ENCODE data around the gene CLDND1.

CLDND1 gene

DNA sequence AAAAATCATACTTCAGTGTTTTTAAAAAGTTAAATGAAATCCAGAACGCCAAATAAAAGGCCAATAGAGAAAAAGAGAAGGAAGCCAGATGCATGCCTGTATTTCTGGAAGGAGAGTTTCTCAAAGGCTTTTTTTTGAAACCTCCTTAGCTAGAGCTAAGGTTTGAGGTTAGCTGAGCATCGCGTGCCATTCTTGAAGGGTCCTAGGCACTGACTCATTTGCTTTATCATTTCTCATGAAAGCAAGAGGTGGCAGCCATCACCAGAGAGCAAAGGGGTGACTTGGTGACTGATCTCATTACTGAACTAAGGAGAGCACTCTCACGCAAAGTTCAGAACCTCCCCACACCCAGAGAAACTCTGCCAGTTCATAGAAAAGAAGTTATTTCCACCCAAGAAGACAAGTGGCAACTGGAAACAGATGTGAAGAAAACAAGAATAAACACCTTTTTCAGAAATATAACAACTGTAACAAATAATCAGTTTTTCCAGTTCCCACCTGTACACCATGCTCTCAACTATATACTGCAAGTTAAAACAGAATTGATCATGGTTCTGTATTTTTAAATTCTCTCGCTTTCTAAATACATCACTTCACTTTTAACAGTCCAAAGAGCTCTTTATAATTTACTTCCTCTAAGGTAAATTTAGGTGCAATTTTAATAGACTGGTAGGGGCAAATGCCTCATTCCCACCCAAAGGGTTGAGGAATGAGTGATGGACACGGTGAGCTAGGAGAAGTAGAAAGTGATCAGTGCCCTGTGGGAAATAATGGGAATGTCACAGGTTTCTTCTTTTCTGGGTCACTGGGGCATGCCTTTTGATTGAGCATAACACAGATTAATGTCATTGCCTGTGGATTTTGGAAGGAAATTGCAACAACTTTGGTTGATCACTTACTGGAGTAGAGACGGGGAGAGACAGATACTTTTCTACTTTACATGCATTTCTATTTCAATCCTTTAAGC is 33.7 kb upstream of the CLDND1 start:
- H3K4me3 ChIP-seq (ENCODE audit: low read length) = peak overlapping the region; percentile 70
- TF ChIP-seq ZNF274 (IDR thresholded peaks at IDR 0.05; ENCODE audit: low read depth, low read length) = no peak

DNA sequence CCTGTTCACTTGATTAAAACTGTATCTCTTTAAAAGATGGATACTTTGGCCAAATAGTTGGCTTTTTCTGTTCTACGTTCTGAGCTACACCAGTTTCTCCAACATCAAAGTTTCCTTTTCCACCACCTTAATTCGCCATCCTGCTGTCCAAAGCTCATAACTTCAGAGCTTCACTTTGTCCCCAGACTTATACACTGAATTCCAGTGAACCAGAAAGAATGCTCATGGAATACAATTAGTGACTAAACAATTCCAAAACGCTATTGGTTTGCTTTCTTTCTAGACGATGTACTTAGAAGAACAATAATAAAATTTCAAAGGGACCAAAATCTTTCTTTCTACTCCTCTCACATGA is 32.3 kb upstream of the CLDND1 start:
- peak overlapping the region; percentile 70 for H3K4me3 ChIP-seq (ENCODE audit: low read length)
- TF ChIP-seq ZNF274 (IDR thresholded peaks at IDR 0.05; ENCODE audit: low read depth, low read length) = no peak

DNA sequence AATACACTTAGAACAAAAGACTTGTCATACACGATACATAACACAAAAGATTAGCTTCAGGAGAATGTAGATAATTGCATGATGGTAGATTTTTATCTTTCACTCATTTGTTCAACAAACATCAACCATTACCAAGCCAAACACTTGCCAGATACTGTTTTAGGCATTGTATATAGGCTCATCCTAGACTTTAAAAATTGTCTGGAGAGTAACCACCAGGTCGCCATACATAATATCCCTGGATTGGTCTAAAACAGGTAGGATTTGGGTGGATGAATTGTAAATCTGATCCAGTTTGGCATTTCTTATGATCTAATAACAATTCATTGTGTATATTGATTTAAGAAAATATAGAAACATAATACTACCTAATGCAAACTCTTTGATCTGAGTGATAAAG is 31.9 kb upstream of the CLDND1 start:
- H3K4me3 ChIP-seq (ENCODE audit: low read length) = peak overlapping the region; percentile 70; the same call in 1 of the 2 replicates
- TF ChIP-seq ZNF274 (IDR thresholded peaks at IDR 0.05; ENCODE audit: low read depth, low read length) = no peak

DNA sequence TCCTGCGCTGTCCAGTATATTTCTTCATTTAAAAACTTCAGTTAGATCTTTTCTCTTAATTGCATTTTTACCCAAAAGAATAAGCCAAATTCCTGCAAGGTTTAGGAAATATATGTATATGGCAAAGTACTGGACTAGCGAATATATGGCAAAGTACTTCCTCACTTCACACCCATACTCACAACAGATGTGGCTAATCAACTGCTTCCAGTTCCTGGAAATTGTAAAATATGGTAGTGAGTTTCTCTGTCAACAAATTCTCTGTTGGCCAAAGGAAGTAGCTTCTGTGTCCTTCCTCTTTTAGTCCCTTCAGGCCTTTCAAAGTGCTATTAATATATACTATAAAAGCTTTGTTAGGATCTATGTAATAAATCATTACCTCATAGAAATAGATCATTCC is 31.1 kb upstream of the CLDND1 start:
- peak overlapping the region; percentile 87; the same call in 1 of the 2 replicates for H3K4me3 ChIP-seq (ENCODE audit: low read length)
- TF ChIP-seq ZNF274 (IDR thresholded peaks at IDR 0.05; ENCODE audit: low read depth, low read length) = no peak

DNA sequence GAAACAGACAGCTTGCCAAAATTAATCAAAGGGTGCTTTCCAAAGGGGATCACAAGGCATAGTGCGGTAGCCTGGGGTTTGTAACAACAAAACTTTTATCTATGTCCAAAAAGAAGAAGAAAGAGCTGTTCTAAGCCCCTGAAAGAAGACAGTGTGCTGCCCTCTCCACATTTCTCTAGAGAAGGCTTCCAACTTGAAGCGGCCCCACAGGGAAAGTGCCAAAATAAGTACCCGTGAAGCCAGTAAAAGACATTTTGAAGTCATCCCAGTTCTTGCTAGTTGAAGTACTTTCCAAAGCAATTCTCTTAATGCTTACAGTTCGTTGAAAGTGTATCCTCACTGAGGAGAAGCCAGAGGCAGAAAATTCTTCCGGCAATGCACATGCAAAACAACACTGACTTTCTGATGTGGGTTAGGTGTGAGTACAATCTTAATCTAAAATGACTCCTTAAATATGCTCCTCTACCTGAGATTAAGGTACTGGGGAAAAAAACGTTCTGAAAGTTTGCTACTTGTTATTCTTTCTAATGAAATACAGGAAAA is 30.4 kb upstream of the CLDND1 start:
- H3K4me3 ChIP-seq (ENCODE audit: low read length) = peak overlapping the region; percentile 87
- TF ChIP-seq ZNF274 (IDR thresholded peaks at IDR 0.05; ENCODE audit: low read depth, low read length) = no peak

DNA sequence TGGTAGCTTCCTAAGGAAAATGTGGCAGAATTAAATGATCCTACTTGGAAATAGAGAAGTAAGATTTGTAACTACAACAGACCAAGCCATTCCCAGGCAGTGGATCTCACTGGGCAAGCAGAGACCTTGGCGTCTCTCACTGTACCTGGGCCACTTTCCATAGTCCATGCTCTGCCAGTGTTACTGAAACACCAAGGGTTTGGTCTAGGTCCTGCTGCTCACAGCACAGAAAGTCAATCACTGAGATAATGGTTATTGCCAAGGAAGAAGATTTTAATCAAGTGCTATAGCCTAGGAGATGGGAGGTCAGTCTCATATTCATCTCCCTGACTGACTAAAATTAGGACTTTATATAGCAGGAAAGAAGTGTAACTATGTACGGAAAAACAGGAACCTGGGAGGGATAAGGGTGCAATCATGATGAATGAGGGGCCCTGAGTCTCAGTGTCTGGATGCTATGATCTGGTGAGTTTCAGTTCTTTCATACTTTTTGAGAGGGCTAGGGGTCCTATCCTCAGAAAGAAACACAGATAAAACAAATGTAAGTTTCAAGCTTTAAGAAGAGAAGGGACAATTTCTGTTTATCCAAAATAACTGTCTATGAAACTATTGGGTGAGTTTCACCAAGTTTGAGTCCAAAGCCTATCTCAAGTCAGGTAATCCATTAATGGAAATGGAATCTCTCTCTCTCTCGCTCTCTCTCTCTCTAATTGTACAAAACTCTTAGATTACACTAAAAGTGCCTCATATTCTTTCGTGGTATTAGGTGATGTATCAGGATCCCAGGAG is 29.7 kb upstream of the CLDND1 start:
- TF ChIP-seq ZNF274 (IDR thresholded peaks at IDR 0.05; ENCODE audit: low read depth, low read length) = no peak
- peak overlapping the region; percentile 87 for H3K4me3 ChIP-seq (ENCODE audit: low read length)

DNA sequence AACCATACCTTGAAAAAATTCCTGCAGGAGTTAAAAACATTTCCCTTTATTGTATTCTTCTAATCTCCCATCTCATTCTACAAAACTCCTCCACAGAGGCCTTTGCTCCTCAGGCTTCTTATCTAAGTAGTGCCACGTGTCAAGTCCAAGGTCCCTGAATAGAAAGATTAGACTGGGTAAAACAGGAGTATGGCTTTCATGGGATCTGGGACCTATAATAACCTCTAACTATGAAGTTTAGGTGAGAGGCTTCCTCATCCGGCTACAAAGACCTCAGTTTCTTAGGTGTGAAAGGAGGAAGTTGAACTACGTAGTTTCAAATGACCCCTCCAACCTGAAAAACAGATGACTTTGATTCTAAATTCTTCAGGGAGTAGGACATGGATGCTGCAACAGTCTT is 29.1 kb upstream of the CLDND1 start:
- TF ChIP-seq ZNF274 (IDR thresholded peaks at IDR 0.05; ENCODE audit: low read depth, low read length) = no peak
- peak overlapping the region; percentile 45; the same call in 1 of the 2 replicates for H3K4me3 ChIP-seq (ENCODE audit: low read length)

DNA sequence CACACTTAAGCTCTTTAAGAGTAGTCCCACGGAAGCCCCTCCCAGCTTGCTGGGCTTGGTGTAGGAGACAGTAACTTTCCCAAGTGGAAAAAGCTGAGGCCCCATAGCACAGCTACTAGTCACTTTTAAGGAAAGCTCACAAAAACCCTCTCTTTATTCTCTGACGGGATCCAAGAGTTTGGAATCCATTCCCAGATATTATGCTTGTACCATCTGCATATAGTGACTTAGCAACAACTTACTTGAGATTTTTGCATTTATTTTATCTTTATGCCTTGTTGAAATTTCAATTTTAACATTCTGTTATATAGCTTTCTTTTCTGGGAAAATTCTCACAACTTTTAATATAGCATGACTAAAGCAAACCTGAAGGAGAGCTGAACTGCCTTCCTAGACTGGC is 28.5 kb upstream of the CLDND1 start:
- no peak overlapping the region; the same call in 1 of the 2 replicates for H3K4me3 ChIP-seq (ENCODE audit: low read length)
- no peak for TF ChIP-seq ZNF274 (IDR thresholded peaks at IDR 0.05; ENCODE audit: low read depth, low read length)

DNA sequence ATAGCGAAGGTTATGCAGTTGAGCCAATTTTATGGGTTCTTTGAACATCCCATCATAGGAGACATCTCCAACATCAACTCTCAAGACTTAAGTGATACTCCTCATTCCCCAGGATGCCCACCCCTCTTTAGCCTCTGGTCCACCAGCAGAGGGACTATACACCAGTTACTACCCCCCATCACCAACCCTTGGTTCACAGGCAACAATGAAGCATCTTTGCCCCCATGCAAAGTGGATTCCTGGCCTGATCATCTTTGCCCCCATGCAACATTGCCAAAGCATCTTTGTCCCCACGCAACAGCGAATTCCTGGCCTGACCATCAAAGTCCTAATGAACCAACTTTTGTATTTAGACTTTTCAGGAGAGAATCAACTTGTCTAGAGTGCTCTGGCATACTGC is 28.1 kb upstream of the CLDND1 start:
- TF ChIP-seq ZNF274 (IDR thresholded peaks at IDR 0.05; ENCODE audit: low read depth, low read length) = no peak
- H3K4me3 ChIP-seq (ENCODE audit: low read length) = peak overlapping the region; percentile 20; the same call in 1 of the 2 replicates

DNA sequence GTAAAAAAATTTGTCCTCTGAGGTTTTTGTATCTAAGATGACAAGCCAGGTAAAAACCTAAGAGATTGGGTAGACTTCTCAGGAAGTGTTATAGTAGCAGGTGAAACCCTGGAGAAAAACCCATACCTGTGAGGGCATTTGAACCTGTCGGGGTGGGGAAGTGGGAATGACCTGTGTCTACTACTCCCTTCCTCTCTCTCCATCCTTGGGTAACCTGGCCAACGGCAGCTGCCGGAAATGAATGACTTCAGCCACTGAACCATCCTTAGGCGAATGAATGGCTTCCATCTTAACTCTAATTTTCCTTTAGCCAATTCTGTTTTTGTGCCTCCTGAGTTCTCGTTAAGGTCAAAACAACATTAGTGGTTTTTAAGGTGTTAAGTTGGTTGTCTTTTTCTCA is 25.8 kb upstream of the CLDND1 start:
- H3K4me3 ChIP-seq (ENCODE audit: low read length) = no peak overlapping the region
- TF ChIP-seq ZNF274 (IDR thresholded peaks at IDR 0.05; ENCODE audit: low read depth, low read length) = no peak

DNA sequence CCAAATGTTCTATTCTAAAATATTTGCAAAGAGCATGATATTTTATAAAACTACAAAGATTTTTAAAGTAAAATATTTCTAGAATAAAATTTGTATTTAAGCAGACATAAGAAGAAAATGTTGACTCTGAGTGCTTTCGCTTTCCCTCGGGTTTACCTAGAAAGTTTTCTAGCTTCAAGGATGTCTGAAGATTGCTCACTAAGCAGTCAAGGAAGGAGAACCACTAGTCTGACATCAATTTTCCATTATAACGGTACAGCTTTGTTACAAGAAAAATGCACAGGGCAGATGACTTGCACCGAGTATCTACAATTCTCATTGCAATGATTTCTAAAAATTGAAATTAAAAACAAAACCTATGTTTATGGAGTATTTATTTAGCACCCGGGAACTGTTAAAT is 23.2 kb upstream of the CLDND1 start:
- TF ChIP-seq ZNF274 (IDR thresholded peaks at IDR 0.05; ENCODE audit: low read depth, low read length) = no peak
- peak overlapping the region; percentile 68 for H3K4me3 ChIP-seq (ENCODE audit: low read length)

DNA sequence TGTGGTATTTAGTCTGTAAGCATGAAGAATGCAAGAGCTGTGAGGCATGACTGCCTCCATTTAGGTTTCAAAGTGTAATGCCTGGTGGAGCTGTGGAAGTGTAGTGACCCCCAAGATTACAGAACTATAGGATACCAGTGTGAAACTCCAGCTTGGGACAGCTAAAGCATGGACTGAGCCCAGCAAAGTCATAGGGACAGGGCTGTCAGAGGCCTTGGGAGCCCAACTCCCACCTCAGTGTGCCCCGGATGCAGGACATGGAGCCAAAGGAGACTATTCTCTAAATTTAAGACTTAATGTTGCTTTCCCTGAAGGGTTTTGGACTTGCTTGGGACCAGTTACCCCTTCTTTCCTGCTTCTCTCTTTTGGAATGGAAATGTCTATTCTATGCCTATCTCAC is 19.9 kb upstream of the CLDND1 start:
- TF ChIP-seq ZNF274 (IDR thresholded peaks at IDR 0.05; ENCODE audit: low read depth, low read length) = no peak
- no peak overlapping the region for H3K4me3 ChIP-seq (ENCODE audit: low read length)

DNA sequence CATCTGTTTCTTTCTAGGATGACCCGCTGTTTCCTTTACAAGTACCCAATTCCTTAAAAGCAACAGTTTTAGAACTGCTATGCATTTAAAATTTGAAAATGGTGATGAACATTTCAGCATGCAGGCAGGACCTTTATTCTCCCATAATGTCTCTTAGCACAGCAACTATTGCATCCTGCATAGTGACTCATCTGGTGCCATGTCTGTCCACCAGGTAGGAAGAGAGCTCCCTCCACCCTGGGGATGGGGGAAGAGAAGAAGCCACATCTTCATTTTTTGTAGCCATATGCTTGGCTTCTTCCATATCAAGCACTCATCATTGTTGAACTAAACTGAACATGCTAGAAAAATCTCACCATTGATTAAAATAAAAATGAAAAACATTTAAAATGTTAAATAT is 19.0 kb upstream of the CLDND1 start:
- no peak for TF ChIP-seq ZNF274 (IDR thresholded peaks at IDR 0.05; ENCODE audit: low read depth, low read length)
- H3K4me3 ChIP-seq (ENCODE audit: low read length) = no peak overlapping the region

DNA sequence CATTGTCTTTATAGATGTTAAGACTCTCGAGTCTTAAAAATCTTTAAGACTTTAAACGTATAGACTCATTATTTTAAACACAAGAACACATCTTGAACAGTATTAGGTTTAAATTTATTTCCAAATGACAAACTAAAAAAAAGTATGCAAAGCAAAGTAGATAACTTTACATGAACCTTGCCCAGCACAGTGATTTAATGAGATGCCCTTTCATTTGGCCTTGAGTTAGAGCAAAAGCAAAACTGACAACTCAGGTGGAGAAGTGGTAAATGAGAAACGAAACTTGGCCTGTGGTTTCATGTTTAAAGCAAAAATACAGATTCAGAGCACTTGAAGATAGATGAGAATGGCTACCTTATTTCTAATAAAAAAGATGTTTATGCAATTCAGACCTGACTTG is 17.6 kb upstream of the CLDND1 start:
- TF ChIP-seq ZNF274 (IDR thresholded peaks at IDR 0.05; ENCODE audit: low read depth, low read length) = no peak
- no peak overlapping the region for H3K4me3 ChIP-seq (ENCODE audit: low read length)
